GM11168 (cell line): ENCODE measurements around the gene TBC1D24.
"Not testable (repeated sequence)": the region's sequence is repeated elsewhere in the genome, so short reads cannot be mapped to it uniquely, and the experiment has no call there.

ENCODE experiments used
- in situ Hi-C: fragments of 300-500 bp; cut with MboI; formaldehyde crosslinking; loops from one replicate; pipeline ENCODE4 v1.12.0; 2022; ENCODE audit warnings: low sequenced_read_pairs; ENCODE audit not compliant: unreplicated experiment

Gene TBC1D24

DNA sequence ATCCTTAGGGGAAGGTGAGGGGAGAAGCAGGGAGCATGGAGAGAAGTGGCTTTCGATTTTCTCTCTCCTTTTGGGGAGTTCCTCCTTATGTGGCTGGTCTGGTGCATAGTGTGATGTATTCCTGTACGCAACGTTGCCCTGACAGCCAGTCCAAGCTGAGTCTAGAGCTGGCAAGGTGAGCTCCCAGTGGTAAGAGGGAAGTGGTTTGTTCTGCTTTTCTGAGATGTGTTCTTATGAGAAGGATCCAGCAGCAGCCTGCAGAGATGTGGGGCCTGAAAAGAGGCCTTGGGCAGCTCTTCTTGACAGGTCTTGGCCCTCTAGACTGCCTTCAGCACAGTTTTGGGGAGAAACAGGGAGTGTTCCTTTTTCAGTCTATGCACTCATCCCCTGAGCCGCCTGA lies 66.0 kb downstream of the TBC1D24 start:
- in situ Hi-C loops, result loop anchor here (5.0 kb wide), 1 partner anchor 116 kb away; no protein-coding TSS in a partner anchor

DNA sequence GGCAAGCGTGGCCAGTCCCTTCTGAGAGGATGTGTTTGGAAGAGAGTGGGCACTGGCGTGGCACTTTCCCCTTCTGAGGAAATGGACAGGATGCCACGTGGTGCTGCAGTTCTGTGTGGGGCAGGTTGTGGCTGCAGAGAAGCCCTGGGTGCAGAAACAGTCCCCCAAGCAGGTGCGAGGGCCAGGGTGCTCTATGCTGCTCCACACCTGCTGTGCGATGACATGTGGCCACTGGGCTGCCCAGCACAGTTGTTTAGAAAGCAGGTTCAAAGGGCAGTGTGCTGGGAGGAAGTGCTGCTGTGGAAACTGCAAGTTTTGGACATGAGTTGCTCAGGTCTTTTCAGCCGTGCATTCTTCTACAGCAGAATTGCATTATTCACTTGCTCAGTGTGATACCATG lies 66.5 kb downstream of the TBC1D24 start:
- in situ Hi-C loops, result loop anchor here (5.0 kb wide), 1 partner anchor 116 kb away; no protein-coding TSS in a partner anchor

DNA sequence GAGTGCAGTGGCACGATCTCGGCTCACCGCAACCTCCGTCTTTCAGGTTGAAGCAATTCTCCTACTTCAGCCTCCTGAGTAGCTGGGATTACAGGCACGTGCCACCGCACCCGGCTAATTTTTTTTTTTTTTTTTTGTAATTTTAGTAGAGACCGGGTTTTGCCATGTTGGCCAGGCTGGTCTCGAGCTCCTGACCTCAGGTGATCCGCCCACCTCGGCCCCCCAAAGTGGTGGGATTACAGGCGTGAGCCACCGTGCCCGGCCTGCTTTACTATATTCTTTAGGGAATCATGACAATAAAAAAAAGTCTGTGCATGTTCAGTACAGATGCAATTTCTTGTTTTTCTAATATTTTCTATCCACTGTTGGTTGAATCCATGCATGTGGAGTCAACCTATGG lies 68.8 kb downstream of the TBC1D24 start:
- in situ Hi-C loops, result loop anchor here (5.0 kb wide), 1 partner anchor 114 kb away; no protein-coding TSS in a partner anchor

DNA sequence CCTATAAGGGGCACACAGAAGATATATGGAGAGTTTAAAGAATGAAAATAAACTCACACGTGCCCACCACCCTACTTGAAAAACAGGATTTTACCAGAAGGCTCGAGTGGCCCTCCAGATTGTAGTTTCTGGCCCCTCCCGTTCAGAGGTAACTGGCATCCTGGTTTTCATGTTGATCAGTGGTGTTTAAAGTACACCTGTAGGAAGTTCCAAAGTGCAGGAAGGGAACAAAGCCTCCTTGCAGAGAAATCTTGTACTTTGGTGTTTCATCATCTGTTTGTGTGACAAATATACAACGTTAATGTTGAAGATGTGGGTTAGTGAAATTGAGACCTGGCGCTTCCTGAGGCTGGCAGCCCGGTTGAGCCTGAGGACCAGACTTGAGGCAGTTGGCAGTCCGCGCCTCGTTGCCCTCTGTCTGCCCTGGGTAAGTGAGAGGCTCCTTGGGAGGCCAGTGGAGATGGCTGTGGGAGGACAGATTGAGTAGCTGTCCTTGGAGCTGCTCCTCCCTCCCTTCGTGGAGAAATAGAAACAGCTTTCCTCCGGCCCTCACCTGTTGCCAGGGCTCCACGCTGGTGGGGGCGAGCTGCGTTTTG lies 75.5 kb downstream of the TBC1D24 start:
- in situ Hi-C loops, result not testable (repeated sequence)

DNA sequence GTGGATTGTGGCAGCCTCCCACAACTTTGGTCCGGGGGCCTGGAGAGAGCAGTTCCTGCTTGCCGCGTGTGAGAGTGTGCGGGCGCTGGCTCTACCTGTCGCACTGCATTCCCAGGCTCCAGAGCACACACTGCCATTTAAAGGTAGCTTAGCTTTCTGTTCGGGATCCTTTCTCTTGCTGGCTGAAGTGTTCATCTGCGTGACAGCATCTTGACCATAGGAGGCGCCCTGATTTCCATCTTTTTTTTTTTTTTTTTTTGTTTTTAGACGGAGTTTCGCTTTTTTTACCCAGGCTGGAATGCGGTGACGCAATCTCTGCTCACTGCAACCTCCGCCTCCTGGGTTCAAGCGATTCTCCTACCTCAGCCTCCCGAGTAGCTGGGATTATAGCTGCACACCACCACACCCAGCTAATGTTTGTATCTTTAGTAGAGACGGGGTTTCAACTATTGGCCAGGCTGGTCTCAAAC lies 76.5 kb downstream of the TBC1D24 start:
- in situ Hi-C loops, result not testable (repeated sequence)

DNA sequence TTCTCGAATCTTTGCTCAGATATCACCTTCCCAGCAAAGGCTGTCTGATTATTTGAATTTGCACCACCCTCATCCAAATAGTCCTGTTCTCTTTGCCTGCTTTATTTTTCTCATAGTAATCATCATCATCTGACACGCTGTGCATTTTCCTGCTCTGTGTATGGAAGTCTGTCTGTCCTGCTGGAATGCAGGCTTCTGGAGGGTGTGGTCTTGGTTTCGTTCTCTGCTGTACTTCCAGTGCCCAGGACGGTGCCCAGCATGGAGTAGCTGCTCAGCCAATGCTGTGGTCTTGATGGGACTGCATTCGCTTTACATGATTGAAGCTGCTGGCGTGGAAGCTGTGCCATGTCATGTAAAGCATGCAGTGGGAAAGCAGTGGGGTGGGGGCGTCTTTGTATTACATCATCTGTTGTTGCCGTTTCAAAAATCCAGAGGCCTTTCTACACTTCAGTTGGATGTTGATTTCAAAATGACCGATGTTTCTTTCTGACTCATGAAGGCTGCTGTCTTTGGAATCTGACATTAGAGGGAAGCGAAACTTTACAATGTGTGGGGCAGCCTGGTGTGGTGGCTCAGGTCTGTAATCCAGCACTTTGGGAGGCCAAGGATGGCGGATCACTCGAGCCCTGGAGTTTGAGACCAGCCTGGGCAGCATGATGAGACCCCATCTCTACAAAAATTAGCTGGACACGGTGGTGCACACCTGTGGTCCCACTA lies 79.9 kb downstream of the TBC1D24 start:
- in situ Hi-C loops, result not testable (repeated sequence)
